Vagina (tissue), 2 donors: ENCODE measurements around the gene CXCR6.

Experiments
- POLR2A ChIP-seq, 2 donors: fragments of 450-650 bp; IDR thresholded peaks; one replicate each; pipeline ENCODE4 v1.6.1; 2017; ENCODE audit warnings: antibody characterized with exemption in 2 of 2, mild to moderate bottlenecking in 2 of 2, moderate library complexity in 2 of 2
- TF ChIP-seq, protein P1 (sequence below), 3 experiments: fragments of 450-650 bp in 2 of 3; fragments of 200-600 bp in 1 of 3; sonication (generic) in 1 of 3; IDR thresholded peaks; one replicate each; pipeline ENCODE4 v1.5.1; 2017 to 2019; ENCODE audit warnings: antibody characterized with exemption in 3 of 3, mild to moderate bottlenecking in 2 of 3, moderate library complexity in 2 of 3

GRCh38 chr3:45943207-45943846 lies at the start of gene CXCR6:
- TF ChIP-seq, protein P1, sequence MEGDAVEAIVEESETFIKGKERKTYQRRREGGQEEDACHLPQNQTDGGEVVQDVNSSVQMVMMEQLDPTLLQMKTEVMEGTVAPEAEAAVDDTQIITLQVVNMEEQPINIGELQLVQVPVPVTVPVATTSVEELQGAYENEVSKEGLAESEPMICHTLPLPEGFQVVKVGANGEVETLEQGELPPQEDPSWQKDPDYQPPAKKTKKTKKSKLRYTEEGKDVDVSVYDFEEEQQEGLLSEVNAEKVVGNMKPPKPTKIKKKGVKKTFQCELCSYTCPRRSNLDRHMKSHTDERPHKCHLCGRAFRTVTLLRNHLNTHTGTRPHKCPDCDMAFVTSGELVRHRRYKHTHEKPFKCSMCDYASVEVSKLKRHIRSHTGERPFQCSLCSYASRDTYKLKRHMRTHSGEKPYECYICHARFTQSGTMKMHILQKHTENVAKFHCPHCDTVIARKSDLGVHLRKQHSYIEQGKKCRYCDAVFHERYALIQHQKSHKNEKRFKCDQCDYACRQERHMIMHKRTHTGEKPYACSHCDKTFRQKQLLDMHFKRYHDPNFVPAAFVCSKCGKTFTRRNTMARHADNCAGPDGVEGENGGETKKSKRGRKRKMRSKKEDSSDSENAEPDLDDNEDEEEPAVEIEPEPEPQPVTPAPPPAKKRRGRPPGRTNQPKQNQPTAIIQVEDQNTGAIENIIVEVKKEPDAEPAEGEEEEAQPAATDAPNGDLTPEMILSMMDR (IDR thresholded peaks at IDR 0.05): no peak
- TF ChIP-seq POLR2A (IDR thresholded peaks at IDR 0.05): no peak
